Fibroblast of pulmonary artery (primary cell): ENCODE data around the gene RHBDL1.

Experiments
- DNase-seq: peaks from one replicate; pipeline ENCODE4 v3.0.0-alpha.2; 2010; ENCODE audit warnings: low read depth
- H3K4me3 ChIP-seq: replicated peaks from 2 replicates; pipeline ENCODE4 v1.5.1; 2011; ENCODE audit warnings: low read depth, mild to moderate bottlenecking, control low read depth, low read length, moderate library complexity
- CTCF ChIP-seq: IDR thresholded peaks from 2 replicates; pipeline ENCODE4 v1.5.1; 2011; ENCODE audit warnings: mild to moderate bottlenecking, control low read depth, low read length, inconsistent platforms; ENCODE audit errors: missing control alignments

Gene RHBDL1

GRCh38 chr16:670485-671352 lies 4.8 kb upstream of the RHBDL1 start:
- no peak for TF ChIP-seq CTCF
- H3K4me3 ChIP-seq: no peak overlapping the region
- no peak for DNase-seq

GRCh38 chr16:671353-672131 lies 3.9 kb upstream of the RHBDL1 start:
- TF ChIP-seq CTCF: no peak
- no peak overlapping the region for H3K4me3 ChIP-seq
- DNase-seq: no peak

- no peak for TF ChIP-seq CTCF
- DNase-seq: no peak
- H3K4me3 ChIP-seq: no peak overlapping the region
Measured at GRCh38 chr16:672371-672770, 3.1 kb upstream of the RHBDL1 start.

- no peak overlapping the region for H3K4me3 ChIP-seq
- no peak for TF ChIP-seq CTCF
- DNase-seq: no peak
Measured at GRCh38 chr16:672851-673250, 2.6 kb upstream of the RHBDL1 start.

- no peak for DNase-seq
- no peak overlapping the region for H3K4me3 ChIP-seq
- no peak for TF ChIP-seq CTCF
Measured at GRCh38 chr16:673399-673991, 2.0 kb upstream of the RHBDL1 start.

- DNase-seq: no peak
- no peak for TF ChIP-seq CTCF
- no peak overlapping the region for H3K4me3 ChIP-seq
Measured at GRCh38 chr16:674214-674881, 1.1 kb upstream of the RHBDL1 start.
